ENCODE data around the gene GAB1.

Gene GAB1

GRCh38 chr4:143417679-143418403 is 81.2 kb downstream of the GAB1 start:
- no peak for DNase-seq (ENCODE audit: low spot score)

GRCh38 chr4:143420227-143420626 is 83.6 kb downstream of the GAB1 start:
- DNase-seq (ENCODE audit: low spot score) = no peak

GRCh38 chr4:143421609-143422008 is 84.9 kb downstream of the GAB1 start:
- no peak for DNase-seq (ENCODE audit: low spot score)

GRCh38 chr4:143424276-143424675 is 87.6 kb downstream of the GAB1 start:
- no peak for DNase-seq (ENCODE audit: low spot score)

GRCh38 chr4:143431526-143432257 is 95.0 kb downstream of the GAB1 start:
- no peak for DNase-seq (ENCODE audit: low spot score)

- no peak for DNase-seq (ENCODE audit: low spot score)
Measured at GRCh38 chr4:143432258-143432591, 95.5 kb downstream of the GAB1 start.

GRCh38 chr4:143433231-143433630 is 96.6 kb downstream of the GAB1 start:
- DNase-seq (ENCODE audit: low spot score) = no peak

GRCh38 chr4:143435955-143436354 is 99.3 kb downstream of the GAB1 start:
- DNase-seq (ENCODE audit: low spot score) = no peak

GRCh38 chr4:143437476-143437875 is 100.8 kb downstream of the GAB1 start:
- no peak for DNase-seq (ENCODE audit: low spot score)

GRCh38 chr4:143437937-143438336 is 101.3 kb downstream of the GAB1 start:
- no peak for DNase-seq (ENCODE audit: low spot score)

GRCh38 chr4:143438710-143439109 is 102.0 kb downstream of the GAB1 start:
- no peak for DNase-seq (ENCODE audit: low spot score)

- no peak for DNase-seq (ENCODE audit: low spot score)
Measured at GRCh38 chr4:143441109-143441508, 104.4 kb downstream of the GAB1 start.

GRCh38 chr4:143441678-143442077 is 105.0 kb downstream of the GAB1 start:
- no peak for DNase-seq (ENCODE audit: low spot score)

- DNase-seq (ENCODE audit: low spot score) = no peak
Measured at GRCh38 chr4:143443728-143444127, 107.1 kb downstream of the GAB1 start.

- DNase-seq (ENCODE audit: low spot score) = peak; percentile 33
Measured at GRCh38 chr4:143451186-143451585, 114.5 kb downstream of the GAB1 start.

- no peak for DNase-seq (ENCODE audit: low spot score)
Measured at GRCh38 chr4:143455211-143455610, 118.5 kb downstream of the GAB1 start.

GRCh38 chr4:143458966-143459365 is 122.3 kb downstream of the GAB1 start:
- no peak for DNase-seq (ENCODE audit: low spot score)

GRCh38 chr4:143473334-143474126 is 136.9 kb downstream of the GAB1 start:
- no peak for DNase-seq (ENCODE audit: low spot score)

- DNase-seq (ENCODE audit: low spot score) = no peak
Measured at GRCh38 chr4:143477487-143477886, 140.8 kb downstream of the GAB1 start.

- DNase-seq (ENCODE audit: low spot score) = no peak
Measured at GRCh38 chr4:143481361-143481760, 144.7 kb downstream of the GAB1 start.

GRCh38 chr4:143482840-143483239 is 146.2 kb downstream of the GAB1 start:
- peak; percentile 48 for DNase-seq (ENCODE audit: low spot score)

GRCh38 chr4:143486314-143486713 is 149.6 kb downstream of the GAB1 start:
- DNase-seq (ENCODE audit: low spot score) = no peak

- no peak for DNase-seq (ENCODE audit: low spot score)
Measured at GRCh38 chr4:143488687-143489086, 152.0 kb downstream of the GAB1 start.
